HG03196 (cell line): ENCODE results near the gene ADAM17.
"Not testable (repeated sequence)": the region's sequence is repeated elsewhere in the genome, so short reads cannot be mapped to it uniquely, and the experiment has no call there.

ENCODE experiments used
- ATAC-seq: cut with Tn5 transposase; IDR thresholded peaks from one replicate; pipeline ENCODE4 v1.9.1; 2021; ENCODE audit not compliant: unreplicated experiment

Gene ADAM17

GRCh38 chr2:9527995-9528787 is 27.4 kb downstream of the ADAM17 start:
- ATAC-seq = no peak

GRCh38 chr2:9525266-9525665 is 30.4 kb downstream of the ADAM17 start:
- no peak for ATAC-seq

- no peak for ATAC-seq
These were observed 31.3 kb downstream of the ADAM17 start for GRCh38 chr2:9524291-9524690.

GRCh38 chr2:9519250-9519649 is 36.4 kb downstream of the ADAM17 start:
- ATAC-seq = no peak

DNA sequence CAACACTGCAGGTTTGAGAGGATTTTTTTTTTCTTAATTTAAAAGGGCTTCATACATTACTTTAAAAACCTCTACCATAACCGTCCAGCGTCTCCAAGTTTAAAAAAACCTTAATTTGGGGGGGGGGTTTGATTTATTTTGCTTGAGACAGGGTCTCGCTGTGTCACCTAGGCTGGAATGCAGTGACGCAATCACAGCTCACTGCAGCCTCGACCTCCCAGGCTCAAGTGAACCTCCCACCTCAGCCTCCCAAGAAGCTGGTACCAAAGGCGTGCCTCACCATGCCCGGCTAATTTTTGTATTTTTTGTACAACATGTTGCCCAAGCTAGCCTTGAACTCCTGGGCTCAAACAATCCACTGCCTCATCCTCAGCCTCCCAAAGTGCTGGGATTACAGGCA is 36.9 kb downstream of the ADAM17 start:
- no peak for ATAC-seq

GRCh38 chr2:9518163-9518562 is 37.5 kb downstream of the ADAM17 start:
- ATAC-seq = no peak

GRCh38 chr2:9517118-9517782 is 38.4 kb downstream of the ADAM17 start:
- no peak for ATAC-seq

GRCh38 chr2:9513946-9514345 is 41.7 kb downstream of the ADAM17 start:
- not testable (repeated sequence) for ATAC-seq

- ATAC-seq = no peak
These were observed 46.7 kb downstream of the ADAM17 start for GRCh38 chr2:9508931-9509330.

- ATAC-seq = no peak
These were observed 57.4 kb downstream of the ADAM17 start for GRCh38 chr2:9498210-9498609.

DNA sequence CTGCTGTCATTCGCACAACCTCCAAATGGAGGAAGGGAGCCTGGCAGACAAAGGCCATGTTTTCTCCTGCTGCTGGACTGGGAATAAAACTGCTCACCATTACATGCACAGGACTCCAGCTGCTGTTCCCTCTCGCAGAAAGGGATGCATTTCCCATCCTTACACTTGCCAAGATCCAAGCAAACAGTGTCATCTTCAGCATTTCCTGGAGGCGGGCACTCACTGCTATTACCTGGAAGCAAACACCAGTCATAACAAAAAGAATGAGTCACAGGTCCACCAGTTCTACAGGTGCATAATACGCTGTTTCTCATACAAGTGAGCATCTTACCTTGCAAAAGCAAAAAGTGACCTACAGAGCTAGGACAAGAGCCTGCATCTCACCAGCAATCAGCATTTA is 58.6 kb downstream of the ADAM17 start:
- ATAC-seq = no peak

DNA sequence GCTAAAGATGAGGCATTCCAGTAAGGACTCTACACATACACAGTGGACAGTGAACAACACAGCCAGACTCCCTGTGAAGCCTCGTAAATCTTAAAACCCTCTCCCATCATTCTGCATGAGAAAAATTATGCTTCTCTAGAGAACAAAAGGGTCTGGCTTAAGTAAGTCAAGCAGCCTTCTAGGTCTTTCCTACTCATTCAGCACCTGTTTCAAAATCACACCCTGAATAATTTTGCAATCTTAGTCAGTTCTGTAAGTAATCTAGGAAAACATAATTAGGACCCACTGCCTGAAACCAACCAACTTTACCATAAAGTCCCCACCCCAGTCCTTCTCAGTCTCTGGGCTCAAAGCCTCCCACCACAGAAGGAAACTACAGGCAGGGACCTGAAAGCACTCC is 61.5 kb downstream of the ADAM17 start:
- no peak for ATAC-seq

GRCh38 chr2:9493478-9493877 is 62.2 kb downstream of the ADAM17 start:
- no peak for ATAC-seq

- ATAC-seq = no peak
These were observed 62.7 kb downstream of the ADAM17 start for GRCh38 chr2:9492927-9493326.

- no peak for ATAC-seq
These were observed 64.8 kb downstream of the ADAM17 start for GRCh38 chr2:9490789-9491188.

DNA sequence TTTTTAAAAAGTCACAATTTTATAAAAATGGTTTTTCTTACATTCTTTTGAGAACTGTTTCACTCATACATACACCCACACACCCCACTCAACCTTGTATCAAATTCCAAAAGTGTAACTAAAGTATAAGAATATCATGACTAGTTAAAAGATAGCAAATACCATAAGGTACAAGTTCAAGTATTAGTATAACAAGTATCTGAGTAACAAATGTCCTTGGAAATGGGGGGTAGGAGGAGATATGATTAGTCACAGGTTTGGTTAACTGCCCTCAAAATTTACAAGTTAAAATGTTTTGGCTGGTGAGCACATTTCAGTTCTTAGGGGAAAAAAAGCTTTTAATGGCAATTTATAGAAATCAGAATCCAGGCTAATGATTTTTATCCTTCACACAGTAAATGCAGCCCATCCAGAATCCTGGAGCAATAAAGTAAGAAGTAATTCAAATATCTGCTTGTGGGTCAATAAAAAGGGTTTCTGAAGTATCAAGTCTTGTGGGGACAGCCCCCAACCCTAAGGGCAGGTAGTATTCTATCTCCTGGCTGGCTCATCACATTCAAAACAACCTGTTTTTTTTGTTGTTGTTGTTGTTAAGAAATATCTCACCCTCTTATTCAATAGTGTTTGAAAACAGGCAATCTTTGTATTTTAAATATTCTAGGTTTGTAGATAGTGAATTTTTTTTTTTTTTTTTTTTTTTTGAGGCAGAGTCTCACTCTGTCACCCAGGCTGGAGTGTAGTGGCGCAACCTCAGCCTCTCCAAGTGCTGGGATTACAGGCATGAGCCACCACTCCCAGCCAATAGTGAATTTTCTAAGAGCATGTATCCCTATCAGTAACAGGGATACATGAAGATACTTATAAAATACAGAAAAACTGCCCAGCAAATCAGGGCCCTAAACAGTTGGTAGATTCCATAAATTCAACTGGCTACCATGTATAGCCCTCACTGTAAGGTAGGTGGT is 66.8 kb downstream of the ADAM17 start:
- no peak for ATAC-seq

DNA sequence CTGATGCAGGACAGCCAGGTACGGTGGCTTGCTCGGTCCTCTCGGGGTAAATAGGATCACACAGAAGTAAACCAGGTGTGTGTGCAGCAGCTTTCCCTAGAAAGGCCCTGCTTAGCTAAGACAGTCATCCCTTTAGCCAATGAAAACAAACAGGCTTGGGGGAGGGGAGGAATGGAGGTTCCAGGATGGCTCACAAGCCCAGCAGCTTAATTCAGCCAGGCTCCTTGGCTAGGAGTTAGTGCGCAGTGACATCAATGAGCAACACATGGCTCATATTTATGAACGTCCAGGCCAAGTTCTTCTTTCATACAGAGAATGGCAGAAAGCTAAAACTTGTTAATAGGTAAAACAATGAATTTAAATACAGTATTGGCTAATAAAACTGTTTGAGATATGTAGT is 71.1 kb downstream of the ADAM17 start:
- ATAC-seq = no peak

GRCh38 chr2:9483107-9483506 is 72.5 kb downstream of the ADAM17 start:
- ATAC-seq = no peak

- ATAC-seq = no peak
These were observed 75.5 kb downstream of the ADAM17 start for GRCh38 chr2:9480157-9480556.

- no peak for ATAC-seq
These were observed 77.1 kb downstream of the ADAM17 start for GRCh38 chr2:9478526-9478925.

DNA sequence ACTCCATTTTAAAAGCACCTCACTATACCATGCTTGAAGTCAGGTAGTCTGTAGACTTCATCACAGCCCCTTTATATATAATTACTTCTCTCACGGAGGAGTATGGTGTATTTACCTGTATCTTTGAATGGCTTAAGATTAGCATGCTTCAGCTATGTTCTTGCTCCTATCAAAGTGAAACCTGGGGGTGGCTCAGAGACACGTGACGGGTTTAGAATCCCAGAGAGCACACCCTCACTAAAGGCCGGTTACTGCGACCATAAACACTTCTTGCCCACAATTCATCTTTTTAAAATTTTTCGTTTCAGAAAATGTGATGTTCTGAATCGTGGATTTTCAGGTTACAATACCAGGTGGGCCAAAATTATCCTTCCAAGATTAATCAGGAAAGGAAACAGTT is 77.7 kb downstream of the ADAM17 start:
- ATAC-seq = no peak
